Right renal cortex interstitium (tissue), 3 donors: Measurements from ENCODE around the gene NOTCH3. TPM values are rescaled to one million over a fixed set of nuclear protein-coding genes. Genes with fewer than 3 reads are reported as not detected.

Experiments
- DNase-seq, 3 donors: peaks; one replicate each; pipeline ENCODE4 v3.0.0-alpha.2; 2013; ENCODE audit warnings: low read depth in 3 of 3, low spot score in 2 of 3
- polyA plus RNA-seq, 3 donors: library from polyadenylated mRNA; unstranded; fragments of 120-200 nt; gene quantifications; one replicate each; pipeline ENCODE4 v1.2.1, GENCODE V29; 2013; ENCODE audit not compliant: insufficient read length in 3 of 3

NOTCH3 gene
- polyA plus RNA-seq, 3 donors, result 90.9 to 103 (median 96.0) TPM

DNA sequence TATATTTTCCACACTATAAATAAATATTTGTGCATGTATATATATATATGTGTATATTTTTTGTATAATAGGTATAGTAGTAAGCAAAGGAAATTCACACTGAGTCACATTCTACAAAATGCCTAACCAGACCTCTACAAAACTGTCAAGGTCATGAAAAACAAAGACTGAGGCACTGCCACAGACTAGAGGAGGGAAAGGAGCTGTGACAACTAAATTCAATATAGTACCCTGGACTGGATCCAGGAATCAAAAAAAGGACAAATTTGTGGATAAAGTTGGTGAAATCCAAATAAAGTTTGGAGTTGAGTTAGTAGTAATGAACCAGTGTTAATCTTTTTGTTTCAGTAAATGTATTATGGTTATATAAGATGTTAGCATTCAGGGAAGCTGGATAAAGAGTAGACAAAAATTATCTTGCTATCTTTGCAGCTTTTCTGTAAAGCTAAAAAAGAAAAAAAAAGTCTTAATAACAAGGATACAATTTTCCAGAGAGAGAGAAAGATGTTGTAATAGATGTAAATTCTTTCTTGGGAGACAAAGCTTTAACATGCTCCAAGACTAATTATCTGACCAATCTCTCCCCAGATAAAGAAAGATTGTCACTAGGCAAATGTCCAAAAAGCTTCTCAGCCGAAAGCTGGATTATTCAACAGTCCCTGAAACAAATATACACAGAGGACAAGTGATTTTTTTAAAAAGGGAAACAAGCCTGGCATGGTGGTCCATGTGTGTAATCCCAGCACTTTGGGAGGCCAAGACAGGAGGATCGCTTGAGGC, 74.5 kb downstream of the NOTCH3 start:
- DNase-seq, result no peak

DNA sequence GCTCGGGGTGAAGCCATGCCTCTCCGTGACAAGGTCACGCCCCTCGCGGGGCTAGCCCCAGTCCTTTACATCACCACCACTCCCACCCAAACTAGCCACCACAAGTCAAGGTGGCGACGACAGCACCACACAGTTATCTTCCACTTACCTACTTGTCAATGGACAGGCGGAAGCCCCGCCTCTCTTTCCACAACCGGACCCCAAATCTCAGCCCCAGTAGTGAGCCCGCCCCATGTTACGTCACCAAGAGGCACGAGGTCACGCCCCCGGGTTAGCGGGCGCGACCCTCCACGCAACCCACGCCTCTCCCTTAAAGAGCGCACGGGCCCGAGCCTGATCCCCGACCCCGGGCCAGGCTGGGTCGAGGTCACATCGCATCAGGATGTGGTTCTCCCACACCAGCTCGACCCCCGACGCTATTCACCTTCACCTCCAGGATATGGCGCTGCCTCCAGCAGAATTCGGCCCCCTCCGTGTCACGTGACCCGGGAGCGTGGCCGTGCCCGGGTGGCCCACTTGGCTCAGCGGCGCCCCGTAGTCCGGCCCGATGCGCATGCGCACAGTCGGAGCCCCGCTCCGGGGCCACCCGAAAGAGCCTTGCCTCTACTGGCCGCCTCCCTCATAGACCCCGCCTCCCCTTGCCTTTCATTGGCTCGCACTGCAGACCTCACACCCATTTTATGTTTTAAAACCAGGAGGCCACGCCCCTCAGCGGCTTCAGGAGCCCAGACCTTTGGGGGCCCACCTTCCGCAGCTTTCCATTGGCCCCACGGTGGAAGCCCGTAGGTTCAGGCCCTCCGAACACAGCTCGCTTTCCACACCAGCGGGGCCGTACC, 75.3 kb downstream of the NOTCH3 start:
- peak; percentile 90 to 96 (median 95) for DNase-seq

DNA sequence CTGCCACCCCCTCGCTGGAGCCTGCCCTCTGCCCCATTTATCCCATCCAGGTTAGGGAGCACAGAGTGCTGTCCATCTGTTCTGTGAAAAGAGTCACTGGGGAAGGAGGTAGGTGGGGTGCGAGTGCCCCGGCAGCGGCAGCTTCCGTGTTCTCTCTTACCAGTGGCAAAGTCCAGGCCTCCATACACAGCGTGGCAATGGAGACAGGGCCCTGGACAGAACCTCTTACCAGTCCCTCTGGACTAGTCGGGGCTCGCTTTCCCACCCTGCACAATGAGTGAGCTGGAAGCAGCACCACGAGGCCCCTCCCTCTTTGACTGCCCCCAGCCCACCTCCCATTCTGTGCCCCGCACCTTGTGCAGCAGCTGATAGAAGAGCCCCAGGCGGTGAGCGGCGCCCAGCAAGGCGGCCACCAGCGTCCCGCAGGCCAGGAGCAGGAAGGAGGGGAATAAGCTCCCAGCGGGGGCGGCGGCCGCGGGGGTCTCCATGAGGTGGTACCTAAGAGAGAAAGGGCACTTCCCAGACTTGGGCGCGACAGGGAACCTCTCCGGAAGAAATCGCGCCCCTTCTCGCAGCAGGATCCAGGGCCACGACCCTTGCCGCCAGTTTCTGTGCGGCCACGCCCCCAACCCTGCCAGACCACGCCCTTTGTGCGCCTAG, 76.1 kb downstream of the NOTCH3 start:
- DNase-seq, result no peak

DNA sequence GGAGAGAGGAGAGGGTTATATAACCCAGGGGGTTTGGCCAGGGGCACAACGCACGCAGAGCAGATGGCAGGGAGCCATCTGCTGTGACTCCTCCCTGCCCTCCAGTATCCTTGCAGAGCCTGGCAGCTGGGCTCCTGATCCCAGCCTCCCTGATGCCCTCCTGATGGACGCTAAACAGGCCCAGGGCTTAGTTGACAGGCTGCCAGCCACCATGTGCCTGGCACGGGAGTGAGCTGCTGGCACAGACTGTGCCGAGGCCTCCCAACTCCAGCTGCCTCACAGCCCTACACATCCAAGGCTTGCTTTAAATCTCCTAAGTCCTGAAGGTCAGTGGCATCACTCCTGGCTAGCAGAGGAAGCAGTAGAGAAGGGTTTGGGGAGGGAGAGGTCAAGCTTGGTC, 76.9 kb downstream of the NOTCH3 start:
- DNase-seq, result no peak

DNA sequence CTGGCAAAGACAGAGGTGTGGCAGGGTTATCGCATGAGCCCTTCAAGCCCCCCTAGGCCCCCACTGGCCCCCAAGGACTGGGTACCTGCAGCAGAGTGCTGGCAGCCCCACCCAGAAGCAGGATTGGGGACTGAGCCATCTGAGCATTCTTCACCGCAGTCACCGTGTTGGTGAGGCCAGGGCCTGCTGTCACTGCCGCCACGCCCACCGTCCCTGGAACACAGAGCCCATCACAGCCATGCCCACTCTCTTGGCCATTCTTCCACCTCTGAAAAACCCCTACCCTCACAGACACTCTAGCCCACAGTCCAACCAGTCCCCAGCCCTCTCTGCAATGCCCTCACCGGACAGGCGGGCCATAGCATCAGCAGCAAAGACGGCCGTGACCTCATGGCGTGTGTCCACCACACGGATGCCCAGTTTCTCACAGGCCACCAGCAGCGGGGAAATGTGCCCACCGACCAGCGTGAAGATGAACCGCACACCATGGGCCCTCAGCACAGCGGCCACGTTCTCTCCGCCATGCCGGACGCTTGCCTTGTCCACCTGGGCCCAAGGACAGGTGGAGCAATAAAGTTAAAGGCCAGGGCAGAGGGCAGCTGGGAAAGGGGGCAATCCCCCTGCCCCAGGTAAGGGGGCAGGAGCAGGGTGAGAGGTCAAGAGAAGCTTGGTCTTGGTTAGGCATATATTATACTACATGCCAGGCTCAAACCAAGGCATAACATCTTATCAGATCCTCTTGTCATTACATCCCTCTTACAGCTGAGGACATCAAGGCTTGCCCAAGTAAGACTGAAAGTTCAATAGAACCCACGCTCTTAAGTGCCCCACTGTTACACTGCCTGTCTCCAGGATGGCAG, 77.5 kb downstream of the NOTCH3 start:
- no peak for DNase-seq

DNA sequence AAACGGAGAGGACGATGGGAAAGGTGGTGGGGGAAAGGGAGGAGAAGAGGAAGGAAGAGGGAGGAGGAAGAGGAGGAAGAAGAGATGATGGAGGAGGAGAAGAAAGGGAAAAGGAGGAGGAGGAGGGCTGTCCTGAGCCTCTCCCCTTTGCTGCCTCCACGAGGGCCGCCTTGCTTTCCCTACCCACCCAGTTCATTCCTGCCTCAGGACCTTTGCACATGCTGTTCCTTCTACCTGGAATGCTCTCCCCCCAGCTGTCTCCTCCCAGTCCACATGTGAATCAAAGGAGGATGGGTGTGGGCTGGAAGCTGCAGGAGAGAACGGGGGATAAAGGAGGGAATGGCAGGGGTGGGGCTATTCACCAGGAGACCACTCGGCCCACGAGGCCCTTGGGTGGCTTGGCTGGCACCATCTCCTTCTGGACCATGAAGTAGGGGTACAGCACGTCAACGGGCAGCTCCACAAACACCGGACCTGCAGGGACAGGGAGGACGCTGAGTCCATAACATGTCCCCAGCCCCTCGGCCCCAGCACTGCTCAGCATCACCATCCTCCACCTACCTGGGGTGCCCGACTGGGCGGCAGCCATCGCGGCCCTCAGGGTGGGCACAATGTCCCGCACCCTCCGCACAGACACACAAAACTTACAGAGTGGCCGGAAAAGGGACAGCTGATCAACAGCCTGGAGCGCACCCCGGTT, 78.3 kb downstream of the NOTCH3 start:
- no peak for DNase-seq

DNA sequence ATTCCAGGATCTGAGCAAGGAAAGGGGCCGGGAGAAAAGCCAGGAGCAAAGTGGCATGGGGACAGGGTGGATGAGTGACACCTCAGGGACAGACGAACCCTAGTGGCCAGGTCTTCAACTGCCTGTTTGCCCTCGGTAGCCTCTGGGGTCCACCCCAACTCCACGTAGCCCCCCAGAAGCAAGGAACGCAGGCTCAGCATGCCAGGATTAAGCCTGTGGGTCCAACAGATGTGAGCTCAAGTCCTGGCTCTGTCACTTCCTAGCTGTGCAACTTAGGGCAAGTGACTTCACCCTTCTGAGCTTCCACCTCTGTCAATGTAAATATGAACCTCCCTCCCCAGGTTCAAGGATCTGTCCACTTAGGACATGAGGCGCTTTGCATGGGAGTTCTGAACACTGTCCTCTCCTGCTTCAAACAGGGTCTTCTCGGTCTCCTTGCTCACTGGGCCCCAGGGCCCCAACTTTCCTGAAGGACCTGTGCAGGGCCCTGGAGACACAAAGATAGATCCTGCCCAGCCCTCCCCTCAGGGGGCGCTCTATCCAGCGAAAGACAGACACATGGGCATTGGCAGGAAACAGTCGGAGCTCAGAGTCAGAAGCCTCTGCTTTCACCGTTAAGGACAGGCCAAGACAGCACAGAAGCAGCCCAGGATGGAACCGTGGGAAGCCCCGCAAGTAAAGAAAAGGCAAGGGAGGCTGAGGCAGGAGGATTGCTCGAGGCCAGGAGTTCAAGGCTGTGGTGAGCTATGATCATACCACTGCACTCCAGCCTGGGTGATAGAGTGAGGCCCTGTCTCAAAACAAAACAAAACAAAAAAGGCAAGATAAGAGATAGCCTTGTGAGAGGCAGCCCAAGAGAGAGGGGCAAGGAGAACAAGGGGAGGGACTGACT, 80.4 kb downstream of the NOTCH3 start:
- DNase-seq, result no peak

DNA sequence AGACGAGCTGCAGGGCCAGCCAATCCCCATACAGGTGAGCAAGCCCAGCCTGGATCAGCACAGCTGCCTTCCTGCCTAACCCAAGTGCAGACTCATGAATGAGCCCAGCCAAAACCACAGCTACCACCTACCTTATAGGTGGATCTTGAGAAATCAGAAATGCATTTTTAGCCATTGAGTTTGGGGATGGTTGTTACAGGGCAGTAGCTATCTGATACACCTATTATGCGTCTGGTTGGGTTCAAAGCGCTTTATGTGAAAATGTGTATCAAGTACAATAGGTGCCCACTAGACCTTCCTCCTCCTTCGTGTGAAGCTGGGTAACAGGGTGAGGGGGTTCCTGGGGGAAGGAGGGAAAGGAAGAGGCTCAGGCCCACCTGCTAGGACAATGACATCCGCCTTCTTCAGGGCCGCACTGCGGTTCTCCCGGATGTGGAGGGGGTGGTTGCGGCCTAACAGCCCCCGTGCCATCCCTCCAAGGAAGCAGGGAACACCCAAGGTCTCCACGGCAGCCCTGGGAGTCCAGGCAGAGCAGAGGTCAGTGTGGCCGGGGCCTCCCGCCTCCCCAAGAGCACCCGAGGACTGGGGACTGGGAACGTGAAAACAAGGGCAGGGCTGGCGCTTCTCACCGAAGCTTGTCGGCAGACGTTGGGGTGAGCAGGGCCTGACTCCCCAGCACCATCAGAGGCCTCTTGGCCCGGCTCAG, 81.9 kb downstream of the NOTCH3 start:
- DNase-seq, result no peak

DNA sequence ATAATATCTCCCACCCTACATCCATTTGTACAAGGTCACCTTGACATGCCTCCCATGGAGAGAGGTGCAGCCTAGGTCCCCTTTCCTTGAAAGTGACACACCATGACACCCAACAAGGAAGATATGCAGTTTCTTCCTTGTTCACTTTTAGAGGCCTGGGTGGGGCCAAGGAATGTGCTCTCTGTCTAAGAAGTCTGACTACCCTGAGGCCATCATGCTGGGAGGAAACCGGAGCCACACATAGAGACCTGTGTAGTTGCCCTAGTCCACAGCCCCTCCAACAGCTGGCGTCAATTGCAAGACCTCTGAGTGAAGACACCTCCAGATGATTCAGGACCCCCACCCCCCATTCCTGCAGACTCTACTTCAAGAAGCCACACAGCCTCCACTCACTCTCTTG, 82.5 kb downstream of the NOTCH3 start:
- no peak for DNase-seq

DNA sequence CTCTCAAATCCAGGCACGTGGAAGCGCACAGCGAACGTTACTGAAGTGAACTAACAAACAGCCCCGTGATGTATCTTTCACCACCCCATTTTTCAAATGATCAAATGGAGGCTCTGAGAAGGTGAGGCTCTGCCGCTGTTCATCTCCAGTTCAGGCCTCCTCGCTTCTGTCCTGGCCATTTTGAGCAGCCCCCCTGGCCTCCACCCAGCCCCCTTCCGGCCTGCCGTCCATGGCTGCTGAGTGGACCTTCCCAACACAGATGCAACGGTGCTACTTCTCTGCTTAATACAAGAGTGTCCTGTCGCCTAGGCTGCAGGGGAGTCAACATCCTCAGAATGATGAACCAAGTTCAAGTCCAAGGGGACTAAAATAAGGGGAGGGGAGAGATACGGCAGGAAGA, 83.9 kb downstream of the NOTCH3 start:
- no peak for DNase-seq

DNA sequence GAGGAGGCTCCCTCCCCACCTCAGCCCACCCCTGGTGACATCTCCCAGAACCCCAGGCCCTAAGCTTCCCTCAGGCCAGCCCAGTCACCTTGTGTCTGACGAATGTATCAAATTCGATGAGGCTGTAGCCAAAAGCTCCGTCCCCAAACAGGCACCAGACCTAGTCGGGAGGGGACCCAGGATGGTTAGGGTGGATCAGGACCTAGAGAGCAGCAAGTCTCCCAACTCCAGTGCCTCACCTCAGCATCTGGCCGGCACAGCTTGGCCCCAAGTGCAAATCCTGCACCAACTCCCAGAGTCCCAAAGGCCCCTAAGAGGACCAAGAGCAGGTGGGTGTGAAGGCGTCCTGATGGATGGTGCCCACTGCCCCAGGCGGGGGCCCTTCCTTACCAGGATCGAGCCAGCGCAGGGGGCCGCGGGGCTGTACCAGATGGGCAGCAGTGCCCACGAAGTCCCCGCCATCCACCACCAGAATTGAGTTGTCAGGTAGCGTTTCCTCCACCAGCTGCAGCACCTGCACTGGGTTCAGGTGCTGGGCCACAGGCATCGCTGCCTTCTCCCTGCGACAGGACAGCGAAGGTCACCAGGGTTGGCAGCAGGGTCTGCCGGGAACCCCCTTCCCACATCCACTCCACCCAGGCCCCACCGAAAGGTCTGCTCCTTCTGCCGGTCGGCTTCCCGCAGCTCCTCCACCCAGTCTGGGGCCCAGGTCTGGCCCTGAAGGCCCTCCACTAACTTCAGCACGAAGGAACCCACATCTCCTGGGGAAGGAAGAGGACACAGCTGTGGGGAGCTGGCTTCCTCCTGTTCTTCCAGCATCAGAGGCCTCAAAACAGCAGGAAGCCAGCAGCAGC, 84.8 kb downstream of the NOTCH3 start:
- no peak for DNase-seq

DNA sequence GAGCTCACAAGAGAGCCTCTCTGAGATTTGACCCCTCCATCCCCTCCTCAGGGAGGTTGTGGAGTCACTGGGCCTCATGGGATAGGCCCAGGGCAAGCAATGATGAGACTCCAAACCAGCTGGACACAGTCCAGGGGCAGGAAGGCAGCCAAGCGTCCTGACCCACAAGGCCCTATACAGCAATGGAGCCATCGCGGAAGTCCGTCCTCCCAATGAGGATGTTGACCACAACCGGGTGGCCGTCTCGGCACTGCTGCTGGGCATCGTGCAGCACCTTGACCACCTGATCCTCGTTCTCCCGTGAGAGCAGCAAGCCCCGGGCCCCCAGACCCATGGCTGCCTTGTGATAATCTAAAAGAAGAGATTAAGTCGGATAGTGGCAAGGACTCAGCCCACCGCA, 85.7 kb downstream of the NOTCH3 start:
- no peak for DNase-seq

DNA sequence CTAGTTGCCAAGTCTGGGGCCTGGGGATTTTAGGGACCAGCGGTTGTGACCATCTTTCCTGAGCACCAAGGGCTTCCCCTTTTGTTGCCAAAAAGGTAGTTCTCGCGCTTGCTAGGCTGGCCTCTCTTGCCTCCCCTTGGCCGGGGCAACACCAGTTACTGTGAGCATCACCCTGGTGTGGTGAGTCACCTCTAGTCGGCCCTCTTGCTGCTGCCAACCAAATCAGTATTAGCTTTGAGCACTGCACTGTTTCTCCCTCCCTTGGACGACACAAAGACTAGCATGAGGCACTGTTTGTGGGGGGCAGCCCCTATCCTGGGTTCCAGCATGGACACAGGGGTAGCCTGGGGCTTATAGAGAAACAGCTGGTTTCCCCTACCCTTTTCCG, 86.6 kb downstream of the NOTCH3 start:
- DNase-seq, result no peak

DNA sequence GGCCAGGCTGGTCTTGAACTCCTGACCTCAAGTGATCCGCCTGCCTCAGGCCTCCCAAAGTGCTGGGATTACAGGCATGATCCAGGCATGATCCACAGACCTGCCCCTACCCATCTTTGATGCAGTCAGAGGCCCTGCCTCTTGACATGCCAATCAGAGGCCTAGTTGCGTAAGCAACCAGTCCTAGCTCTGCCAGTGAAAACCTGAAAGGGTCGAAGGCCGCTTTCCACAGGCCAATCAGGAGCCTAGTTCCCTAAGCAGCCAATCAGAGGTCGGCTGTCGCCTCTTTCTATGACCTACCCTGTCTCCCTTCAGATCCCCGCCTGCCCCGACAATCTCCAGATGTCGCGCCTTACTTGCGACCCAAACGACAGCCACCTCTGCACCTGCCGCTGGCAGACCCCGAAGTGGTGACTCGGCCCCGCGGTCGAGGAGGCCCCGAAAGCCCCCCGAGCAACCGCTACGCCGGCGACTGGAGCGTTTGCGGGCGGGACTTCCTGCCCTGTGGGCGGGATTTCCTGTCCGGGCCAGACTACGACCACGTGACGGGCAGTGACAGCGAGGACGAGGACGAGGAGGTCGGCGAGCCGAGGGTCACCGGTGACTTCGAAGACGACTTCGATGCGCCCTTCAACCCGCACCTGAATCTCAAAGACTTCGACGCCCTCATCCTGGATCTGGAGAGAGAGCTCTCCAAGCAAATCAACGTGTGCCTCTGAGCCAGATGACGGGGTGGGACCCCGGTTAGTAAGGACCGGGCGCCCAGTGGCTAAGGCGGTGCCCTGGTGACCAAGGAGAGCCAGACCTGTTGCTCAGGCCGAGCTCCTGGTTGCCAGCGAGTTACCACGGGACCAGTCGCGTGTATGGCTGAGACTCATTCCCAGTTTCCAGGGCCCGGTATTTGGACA, 87.3 kb downstream of the NOTCH3 start:
- DNase-seq, result no peak

DNA sequence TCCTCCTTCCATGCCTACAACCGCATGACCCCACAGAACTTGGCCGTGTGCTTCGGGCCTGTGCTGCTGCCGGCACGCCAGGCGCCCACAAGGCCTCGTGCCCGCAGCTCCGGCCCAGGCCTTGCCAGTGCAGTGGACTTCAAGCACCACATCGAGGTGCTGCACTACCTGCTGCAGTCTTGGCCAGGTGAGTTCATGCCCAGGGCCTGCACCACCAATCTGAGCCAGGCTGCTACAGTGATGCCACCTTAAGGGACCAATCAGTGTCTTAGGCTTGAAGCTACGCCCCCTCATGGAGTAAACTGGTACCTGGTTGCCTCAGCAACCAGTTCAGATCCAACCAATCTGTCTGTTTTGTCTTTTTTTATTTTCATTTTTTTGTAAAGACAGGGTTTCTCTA, 88.4 kb downstream of the NOTCH3 start:
- no peak for DNase-seq

DNA sequence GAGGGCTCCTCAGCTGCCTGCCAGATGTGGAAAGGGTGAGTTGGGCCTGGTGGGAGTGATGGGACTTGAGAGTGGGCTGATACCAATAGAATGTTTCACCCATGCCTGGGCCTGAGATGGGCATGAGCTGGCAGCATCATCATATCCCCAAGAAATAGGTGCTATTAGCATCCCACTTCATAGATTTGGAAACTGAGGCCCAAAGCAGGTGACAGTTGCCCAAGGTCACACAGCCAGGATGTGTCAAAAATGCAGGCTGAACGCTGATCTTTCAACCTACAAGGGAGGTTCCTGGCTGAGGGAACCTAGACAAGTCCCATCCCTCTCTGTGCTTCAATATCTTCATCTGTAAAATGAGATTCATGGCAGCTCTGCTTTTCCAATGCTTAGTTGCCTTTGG, 89.0 kb downstream of the NOTCH3 start:
- no peak for DNase-seq
